SK-N-SH (cell line): Measurements from ENCODE around the gene RPL37A. TPM values are rescaled to one million over a fixed set of nuclear protein-coding genes. Genes with fewer than 3 reads are reported as not detected.

Source experiments
- CTCF ChIA-PET: fragments of 300-600, 350-600 bp; formaldehyde crosslinking; extraction: SDS; loops from one replicate; lab custom pipeline; 2021; lab: Yijun Ruan, JAX
- POLR2A ChIA-PET: fragments of 350-600 bp; sonication (Branson Sonifier 250); formaldehyde crosslinking; extraction: SDS; loops from one replicate; lab custom pipeline; 2020; ENCODE audit warnings: antibody characterized with exemption, inconsistent platforms; lab: Yijun Ruan, JAX
- DNase-seq: peaks from one replicate; pipeline ENCODE4 v3.0.0; 2012
- H2AFZ ChIP-seq: fragments of 200-600 bp; sonication (generic); 2 replicates; pipeline ENCODE4 v1.8.1; 2016; ENCODE audit warnings: antibody characterized with exemption, mild to moderate bottlenecking, low read depth
- H3F3A ChIP-seq: fragments of 200-600 bp; sonication (generic); replicated peaks from 2 replicates; pipeline ENCODE3; 2016; ENCODE audit warnings: antibody characterized with exemption, mild to moderate bottlenecking; ENCODE audit not compliant: insufficient read depth
- H3K27ac ChIP-seq, 2 experiments: fragments of 200-500 bp in 1 of 2; fragments of 200-600 bp in 1 of 2; sonication (Bioruptor generic) in 1 of 2; sonication (generic), shearing (Covaris generic) in 1 of 2; 2 replicates each; pipeline versions ENCODE4 v1.5.1 to v1.6.1; 2014 to 2016; ENCODE audit warnings: low read depth in 2 of 2, inconsistent platforms in 1 of 2, low read length in 1 of 2, mild to moderate bottlenecking in 1 of 2, mixed read lengths in 1 of 2
- H3K27me3 ChIP-seq: fragments of 200-600 bp; sonication (generic), shearing (Covaris generic); 2 replicates; pipeline ENCODE4 v1.6.1; 2016; ENCODE audit warnings: mixed run types; ENCODE audit not compliant: insufficient read depth
- H3K36me3 ChIP-seq, 2 experiments: fragments of 200-500 bp in 1 of 2; fragments of 200-600 bp in 1 of 2; sonication (Bioruptor generic) in 1 of 2; sonication (generic) in 1 of 2; replicated peaks in 1 of 2; 2 replicates each; pipeline versions ENCODE3 to v1.5.1; 2014 to 2016; ENCODE audit warnings: low read length in 1 of 2, mild to moderate bottlenecking in 1 of 2; ENCODE audit not compliant: insufficient read depth in 2 of 2, control insufficient read depth in 1 of 2
- H3K4me1 ChIP-seq, 2 experiments: fragments of 200-500 bp in 1 of 2; fragments of 200-600 bp in 1 of 2; sonication (Bioruptor generic) in 1 of 2; sonication (generic), shearing (Covaris generic) in 1 of 2; 2 replicates each; pipeline versions ENCODE4 v1.5.1 to v1.6.1; 2014 to 2016; ENCODE audit warnings: low read depth in 1 of 2, low read length in 1 of 2, mixed run types in 1 of 2; ENCODE audit not compliant: insufficient read depth in 2 of 2, control insufficient read depth in 1 of 2
- H3K4me2 ChIP-seq: fragments of 200-600 bp; sonication (generic), shearing (Covaris generic); 2 replicates; pipeline ENCODE4 v1.6.1; 2017; ENCODE audit warnings: mixed run types
- H3K4me3 ChIP-seq, 2 experiments: fragments of 200-500 bp in 1 of 2; fragments of 200-600 bp in 1 of 2; sonication (Bioruptor generic) in 1 of 2; sonication (generic), shearing (Covaris generic) in 1 of 2; 2 replicates each; pipeline versions ENCODE4 v1.5.1 to v1.8.1; 2014 to 2016; ENCODE audit warnings: low read depth in 2 of 2, inconsistent platforms in 1 of 2, low read length in 1 of 2, mild to moderate bottlenecking in 1 of 2, mixed read lengths in 1 of 2, moderate library complexity in 1 of 2
- H3K79me2 ChIP-seq: fragments of 200-600 bp; sonication (generic); 2 replicates; pipeline ENCODE4 v1.8.1; 2017; ENCODE audit warnings: mild to moderate bottlenecking; ENCODE audit not compliant: insufficient read depth
- H3K9ac ChIP-seq: fragments of 200-600 bp; sonication (generic); 2 replicates; pipeline ENCODE4 v1.6.1; 2017; ENCODE audit warnings: mixed run types
- H3K9me2 ChIP-seq: fragments of 200-600 bp; sonication (generic); 2 replicates; pipeline ENCODE4 v1.6.1; 2017; ENCODE audit warnings: mixed run types
- H3K9me3 ChIP-seq: fragments of 200-600 bp; sonication (generic); 2 replicates; pipeline ENCODE4 v1.6.1; 2017; ENCODE audit warnings: mixed run types, mild to moderate bottlenecking, moderate library complexity
- H4K20me1 ChIP-seq: fragments of 200-600 bp; sonication (generic); 2 replicates; pipeline ENCODE4 v1.6.1; 2017; ENCODE audit warnings: mild to moderate bottlenecking, mixed run types; ENCODE audit not compliant: insufficient read depth
- CHD2 ChIP-seq: fragments of 150-350 bp; IDR thresholded peaks from 2 replicates; pipeline ENCODE4 v1.6.1; 2018; ENCODE audit warnings: low read length; ENCODE audit not compliant: partially characterized antibody
- ELF1 ChIP-seq: IDR thresholded peaks from 2 replicates; pipeline ENCODE4 v1.4.0; 2012
- FOSL2 ChIP-seq: IDR thresholded peaks from 2 replicates; pipeline ENCODE4 v1.4.0; 2012; ENCODE audit warnings: low read depth, mild to moderate bottlenecking, moderate library complexity, borderline replicate concordance
- JUND ChIP-seq: IDR thresholded peaks from 2 replicates; pipeline ENCODE4 v1.4.0; 2012
- MXI1 ChIP-seq: IDR thresholded peaks from 2 replicates; pipeline ENCODE4 v1.6.1; 2012; ENCODE audit warnings: mild to moderate bottlenecking, low read depth, low read length, improper control_type of control experiment
- NRF1 ChIP-seq: IDR thresholded peaks from 2 replicates; pipeline ENCODE4 v1.6.1; 2012; ENCODE audit warnings: low read depth, mild to moderate bottlenecking, low read length
- POLR2AphosphoS5 ChIP-seq: IDR thresholded peaks from 2 replicates; pipeline ENCODE4 v1.6.1; 2012; ENCODE audit warnings: low read depth, low read length
- TCF12 ChIP-seq: IDR thresholded peaks from 2 replicates; pipeline ENCODE4 v1.4.0; 2012
- TEAD4 ChIP-seq: IDR thresholded peaks from 2 replicates; pipeline ENCODE4 v1.4.0; 2012; ENCODE audit warnings: mild to moderate bottlenecking, borderline replicate concordance; ENCODE audit not compliant: insufficient read depth
- YY1 ChIP-seq: IDR thresholded peaks from 2 replicates; pipeline ENCODE4 v1.4.0; 2012; ENCODE audit warnings: low read depth, mild to moderate bottlenecking
- WGBS: methylation state at CpG from one replicate; pipeline ENCODE4 v1.1.6; 2017; ENCODE audit warnings: low lambda C conversion rate; 5-methylcytosine and 5-hydroxymethylcytosine counted together
- polyA plus RNA-seq, 3 experiments: library from polyadenylated mRNA; depleted of rRNA; stranded (reverse); fragments of >200 nt; gene quantifications; 2 replicates each; pipeline ENCODE4 v1.2.3, GENCODE V29; 2012
- TF ChIP-seq, protein P1 (sequence below): IDR thresholded peaks from 2 replicates; pipeline ENCODE4 v1.4.0; 2012; ENCODE audit warnings: low read depth, borderline replicate concordance
- TF ChIP-seq, protein P2 (sequence below): IDR thresholded peaks from 2 replicates; pipeline ENCODE4 v1.4.0; 2012; ENCODE audit warnings: low read depth, borderline replicate concordance

RPL37A gene
- polyA plus RNA-seq, 1 of the 3 experiments (the other 2 are of a cell fraction) = 2,018 TPM

DNA sequence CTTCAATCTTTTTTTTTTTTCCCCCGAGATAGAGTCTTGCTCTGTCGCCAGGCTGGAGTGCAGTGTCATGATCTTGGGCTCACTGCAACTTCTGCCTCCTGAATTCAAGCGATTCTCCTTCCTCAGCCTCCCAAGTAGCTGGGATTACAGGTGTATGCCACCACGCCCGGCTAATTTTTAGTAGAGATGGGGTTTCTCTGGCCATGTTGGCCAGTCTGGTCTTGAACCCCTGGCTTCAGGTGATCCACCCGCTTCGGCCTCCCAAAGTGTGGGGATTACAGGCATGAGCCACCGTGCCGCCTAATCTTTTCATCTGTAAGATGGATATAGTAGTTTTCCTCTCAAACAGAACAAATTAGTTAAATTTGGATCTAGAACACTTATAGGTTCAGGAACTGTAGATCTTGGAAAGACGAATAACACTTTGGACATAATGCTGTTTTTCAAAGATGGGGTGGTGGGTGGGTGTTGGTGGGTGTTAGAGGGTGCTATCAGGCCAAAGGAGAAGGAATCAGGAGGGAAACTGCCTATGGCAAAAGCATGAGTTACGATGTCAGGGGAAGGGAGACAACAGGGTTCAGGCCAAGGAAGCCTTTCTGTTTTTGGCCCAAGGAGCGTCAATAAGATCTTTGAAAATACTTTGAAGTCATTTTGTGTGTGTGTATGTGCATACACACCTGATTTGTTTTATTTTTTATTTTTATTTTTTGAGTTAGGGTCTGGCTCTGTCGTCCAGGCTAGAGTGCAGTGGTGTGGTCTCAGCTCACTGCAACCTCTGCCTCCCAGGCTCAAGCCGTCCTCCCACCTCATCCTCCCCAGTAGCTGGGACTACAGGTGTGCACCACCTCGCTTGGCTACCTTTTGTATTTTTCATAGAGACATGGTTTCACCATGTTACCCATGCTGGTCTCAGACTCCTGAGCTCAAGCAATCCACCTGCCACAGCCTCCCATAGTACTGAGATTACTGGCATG, 6.8 kb downstream of the RPL37A start:
- no peak for DNase-seq

DNA sequence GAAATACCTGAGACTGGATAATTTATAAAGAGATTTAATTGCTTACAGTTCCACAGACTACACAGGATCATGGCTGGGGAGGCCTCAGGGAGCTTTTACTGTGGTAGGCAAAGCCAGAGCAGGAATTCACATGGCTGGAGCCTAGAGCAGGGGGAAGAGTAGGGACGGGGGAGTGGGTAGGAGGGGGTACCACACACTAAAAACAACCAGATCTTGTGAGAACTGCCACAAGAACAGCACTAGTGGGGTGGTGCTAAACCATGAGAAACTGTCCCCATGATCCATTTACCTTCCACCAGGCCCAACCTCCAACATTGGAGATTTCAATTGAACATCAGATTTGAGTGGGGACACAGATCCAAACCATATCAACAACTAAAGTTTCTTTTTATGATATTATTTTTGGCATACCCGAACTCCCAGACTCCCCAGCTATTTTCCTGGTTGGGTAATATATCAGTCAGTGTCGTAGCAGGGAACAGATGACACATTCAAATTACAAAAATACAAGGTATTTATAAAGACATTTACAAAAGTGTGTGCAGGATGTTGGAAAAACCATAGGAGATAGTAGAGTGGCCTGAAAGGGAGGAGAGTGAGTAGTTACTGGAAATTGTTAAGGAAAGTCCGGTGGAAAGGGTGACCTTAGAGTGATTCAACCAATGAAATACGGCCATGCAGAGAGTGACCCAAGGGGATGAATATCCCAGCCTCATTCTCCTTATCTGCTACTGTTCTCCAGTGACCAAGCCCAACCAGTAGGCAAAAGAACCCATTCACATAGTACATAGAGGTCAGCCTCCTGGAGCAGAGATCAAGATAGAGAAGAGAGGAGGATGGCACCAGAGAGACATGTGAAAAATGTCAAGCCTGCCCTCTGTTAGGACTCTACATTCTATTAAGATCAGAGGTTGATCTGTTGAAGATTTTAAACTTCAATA, 8.8 kb downstream of the RPL37A start:
- Histone ChIP-seq H3F3A (peaks cover 78% of the 10 kb centered on the region), H3K79me2 (peaks cover 14% of the 10 kb centered on the region; the same call in 1 of the 2 replicates), H3K4me3 (no peak overlapping the region), H3K36me3 (peaks cover 24 to 46% of the 10 kb centered on the region in 2 experiments), H2AFZ (no peak overlapping the region), H4K20me1 (peaks cover 14% of the 10 kb centered on the region; the same call in 1 of the 2 replicates), H3K27ac (no peak overlapping the region; a peak in 1 of 4 replicates), H3K4me2 (no peak overlapping the region), H3K27me3 (no peaks in the 10 kb centered on the region), H3K9me2 (no peaks in the 10 kb centered on the region), H3K4me1 (peaks cover 7 to 14% of the 10 kb centered on the region in 2 experiments; a peak in 2 of 4 replicates), H3K9ac (no peak overlapping the region), H3K9me3 (no peaks in the 10 kb centered on the region)
- WGBS = 82% methylated on average over 5 of the region's 5 CpGs
- POLR2A ChIA-PET = interaction anchor here (0.5 to 1.1 kb wide), 2 partner anchors 9 to 276 kb away, joined by 7 read pairs; partner anchors contain the start of gene RPL37A
- DNase-seq = no peak
- no peak; the same call in 1 of the 2 replicates for TF ChIP-seq ELF1
- no peak for TF ChIP-seq YY1
- TF ChIP-seq MXI1 = no peak
- TF ChIP-seq, protein P1, sequence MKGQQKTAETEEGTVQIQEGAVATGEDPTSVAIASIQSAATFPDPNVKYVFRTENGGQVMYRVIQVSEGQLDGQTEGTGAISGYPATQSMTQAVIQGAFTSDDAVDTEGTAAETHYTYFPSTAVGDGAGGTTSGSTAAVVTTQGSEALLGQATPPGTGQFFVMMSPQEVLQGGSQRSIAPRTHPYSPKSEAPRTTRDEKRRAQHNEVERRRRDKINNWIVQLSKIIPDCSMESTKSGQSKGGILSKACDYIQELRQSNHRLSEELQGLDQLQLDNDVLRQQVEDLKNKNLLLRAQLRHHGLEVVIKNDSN = no peak
- no peak for TF ChIP-seq FOSL2
- no peak for TF ChIP-seq TEAD4
- peak; percentile 16; the same call in 1 of the 2 replicates for TF ChIP-seq JUND
- TF ChIP-seq NRF1 = no peak
- CTCF ChIA-PET = interaction anchor here (1.0 to 4.8 kb wide), 5 partner anchors 10 to 359 kb away, joined by 3 to 28 read pairs (median 3); no protein-coding TSS in a partner anchor

More for the DNA sequence above, 6.8 kb downstream of the RPL37A start:
- Histone ChIP-seq H2AFZ (no peak overlapping the region), H3K9me2 (no peaks in the 10 kb centered on the region), H3K4me3 (no peak overlapping the region), H3K9ac (no peak overlapping the region), H3K27ac (no peak overlapping the region; a peak in 1 of 4 replicates), H3K9me3 (no peaks in the 10 kb centered on the region), H3F3A (peaks cover 86% of the 10 kb centered on the region), H3K36me3 (peaks cover 44 to 62% of the 10 kb centered on the region in 2 experiments), H3K79me2 (peaks cover 34% of the 10 kb centered on the region), H3K4me2 (no peak overlapping the region)
- POLR2A ChIA-PET = interaction anchor here (1.1 to 1.7 kb wide), 3 partner anchors 27 to 157 kb away, joined by 3 to 4 read pairs (median 4); no protein-coding TSS in a partner anchor
- TF ChIP-seq TCF12 (no peak), CHD2 (no peak), POLR2AphosphoS5 (peak; percentile 72)
- TF ChIP-seq, protein P2, sequence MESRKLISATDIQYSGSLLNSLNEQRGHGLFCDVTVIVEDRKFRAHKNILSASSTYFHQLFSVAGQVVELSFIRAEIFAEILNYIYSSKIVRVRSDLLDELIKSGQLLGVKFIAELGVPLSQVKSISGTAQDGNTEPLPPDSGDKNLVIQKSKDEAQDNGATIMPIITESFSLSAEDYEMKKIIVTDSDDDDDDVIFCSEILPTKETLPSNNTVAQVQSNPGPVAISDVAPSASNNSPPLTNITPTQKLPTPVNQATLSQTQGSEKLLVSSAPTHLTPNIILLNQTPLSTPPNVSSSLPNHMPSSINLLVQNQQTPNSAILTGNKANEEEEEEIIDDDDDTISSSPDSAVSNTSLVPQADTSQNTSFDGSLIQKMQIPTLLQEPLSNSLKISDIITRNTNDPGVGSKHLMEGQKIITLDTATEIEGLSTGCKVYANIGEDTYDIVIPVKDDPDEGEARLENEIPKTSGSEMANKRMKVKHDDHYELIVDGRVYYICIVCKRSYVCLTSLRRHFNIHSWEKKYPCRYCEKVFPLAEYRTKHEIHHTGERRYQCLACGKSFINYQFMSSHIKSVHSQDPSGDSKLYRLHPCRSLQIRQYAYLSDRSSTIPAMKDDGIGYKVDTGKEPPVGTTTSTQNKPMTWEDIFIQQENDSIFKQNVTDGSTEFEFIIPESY = no peak
- TF ChIP-seq, all 33 proteins: peak for 1
- peaks cover 32% of the 10 kb centered on the region for H4K20me1 ChIP-seq
- H3K4me1 ChIP-seq = peaks cover 11 to 22% of the 10 kb centered on the region in 2 experiments
- H3K27me3 ChIP-seq = no peaks in the 10 kb centered on the region
- 94% methylated on average over 15 of the region's 15 CpGs for WGBS
- CTCF ChIA-PET = interaction anchor here (1.0 to 4.8 kb wide), 5 partner anchors 12 to 1208 kb away, joined by 3 to 28 read pairs (median 3); no protein-coding TSS in a partner anchor
